GM23338 (cell line): ENCODE data around the gene RETSAT. TPM values are rescaled to one million over a fixed set of nuclear protein-coding genes. Genes with fewer than 3 reads are reported as not detected.

Experiments used
- ATAC-seq: fragments of 200-7000 bp; cut with Tn5 transposase; 3 replicates; pipeline ENCODE4 v1.9.1; 2020
- DNase-seq: peaks from one replicate; pipeline ENCODE4 v3.0.0-alpha.2; 2015; ENCODE audit warnings: low spot score
- H2AFZ ChIP-seq: fragments of 200-600 bp; sonication (generic); 2 replicates; pipeline ENCODE4 v1.8.0; 2016; ENCODE audit warnings: antibody characterized with exemption, mild to moderate bottlenecking, moderate library complexity
- H3F3A ChIP-seq: fragments of 200-600 bp; sonication (generic); replicated peaks from 2 replicates; pipeline ENCODE4 v1.8.0; 2017; ENCODE audit warnings: antibody characterized with exemption, mixed run types, low read depth
- H3K27ac ChIP-seq: fragments of 200-600 bp; sonication (generic); 2 replicates; pipeline ENCODE4 v1.6.1; 2016; ENCODE audit warnings: low read depth
- H3K27me3 ChIP-seq: fragments of 200-600 bp; sonication (generic); 2 replicates; pipeline ENCODE4 v1.8.0; 2016; ENCODE audit warnings: mild to moderate bottlenecking, mixed run types, moderate library complexity; ENCODE audit not compliant: insufficient read depth
- H3K36me3 ChIP-seq: fragments of 200-600 bp; sonication (generic); 2 replicates; pipeline ENCODE4 v1.8.0; 2016; ENCODE audit warnings: mild to moderate bottlenecking; ENCODE audit not compliant: insufficient read depth
- H3K4me1 ChIP-seq: fragments of 200-600 bp; sonication (generic); 2 replicates; pipeline ENCODE4 v1.8.0; 2016; ENCODE audit warnings: mild to moderate bottlenecking, moderate library complexity; ENCODE audit not compliant: insufficient read depth
- H3K4me2 ChIP-seq: fragments of 200-600 bp; sonication (generic); 2 replicates; pipeline ENCODE4 v1.7.1; 2017; ENCODE audit warnings: mixed run types
- H3K4me3 ChIP-seq: fragments of 200-600 bp; sonication (generic); 2 replicates; pipeline ENCODE4 v1.6.1; 2016; ENCODE audit warnings: mixed run types
- H3K79me2 ChIP-seq: fragments of 200-600 bp; sonication (generic); replicated peaks from 2 replicates; pipeline ENCODE4 v1.8.0; 2017; ENCODE audit warnings: mild to moderate bottlenecking; ENCODE audit not compliant: insufficient read depth
- H3K9me2 ChIP-seq: fragments of 200-600 bp; sonication (generic); 2 replicates; pipeline ENCODE4 v1.8.0; 2017; ENCODE audit not compliant: insufficient read depth
- H4K20me1 ChIP-seq: fragments of 200-600 bp; sonication (generic); replicated peaks from 2 replicates; pipeline ENCODE4 v1.8.0; 2017; ENCODE audit warnings: mild to moderate bottlenecking; ENCODE audit not compliant: insufficient read depth
- H3K27ac Mint-ChIP-seq: 2 replicates; pipeline ENCODE4 v1.8.0; 2020; ENCODE audit warnings: inconsistent platforms, mild to moderate bottlenecking, moderate library complexity, mixed read lengths
- H3K27me3 Mint-ChIP-seq: 3 replicates; pipeline ENCODE4 v1.8.0; 2022; ENCODE audit warnings: low read depth, mild to moderate bottlenecking, moderate library complexity, mixed read lengths, inconsistent platforms; ENCODE audit not compliant: insufficient read depth, poor library complexity
- H3K36me3 Mint-ChIP-seq: 3 replicates; pipeline ENCODE4 v1.8.0; 2021; ENCODE audit warnings: low read depth, mild to moderate bottlenecking, inconsistent platforms, moderate library complexity, mixed read lengths
- H3K4me1 Mint-ChIP-seq: 3 replicates; pipeline ENCODE4 v1.8.0; 2020; ENCODE audit warnings: mild to moderate bottlenecking, inconsistent platforms, mixed read lengths
- H3K4me3 Mint-ChIP-seq: 3 replicates; pipeline ENCODE4 v1.8.0; 2021; ENCODE audit warnings: moderate library complexity, mild to moderate bottlenecking, inconsistent platforms, mixed read lengths
- H3K9me3 Mint-ChIP-seq: 3 replicates; pipeline ENCODE4 v1.8.0; 2020; ENCODE audit warnings: moderate library complexity, mild to moderate bottlenecking, inconsistent platforms, mixed read lengths
- CREB1 ChIP-seq: fragments of 250-450 bp; sonication (Bioruptor Pico); IDR thresholded peaks from 2 replicates; pipeline ENCODE4 v1.5.0; 2020; ENCODE audit warnings: low read depth, mild to moderate bottlenecking, moderate library complexity
- EZH2 ChIP-seq: fragments of 200-600 bp; sonication (generic); IDR thresholded peaks from one replicate; pipeline ENCODE4 v1.8.0; 2017; ENCODE audit warnings: antibody characterized with exemption, mild to moderate bottlenecking, low read depth; ENCODE audit not compliant: unreplicated experiment
- EZH2phosphoT487 ChIP-seq: fragments of 200-600 bp; sonication (generic); IDR thresholded peaks from one replicate; pipeline ENCODE4 v1.8.1; 2018; ENCODE audit warnings: antibody characterized with exemption; ENCODE audit not compliant: unreplicated experiment
- NANOG ChIP-seq: IDR thresholded peaks from 2 replicates; pipeline ENCODE4 v1.6.1; 2016; ENCODE audit warnings: antibody characterized with exemption, borderline replicate concordance
- POLR2AphosphoS5 ChIP-seq: IDR thresholded peaks from 2 replicates; pipeline ENCODE4 v1.6.1; 2016; ENCODE audit warnings: antibody characterized with exemption, low read depth
- STAT1 ChIP-seq: IDR thresholded peaks from one replicate; pipeline ENCODE4 v1.6.1; 2016; ENCODE audit warnings: antibody characterized with exemption; ENCODE audit not compliant: unreplicated experiment
- ZNF114 ChIP-seq: fragments of 250-450 bp; sonication (Bioruptor Pico); IDR thresholded peaks from 2 replicates; pipeline ENCODE4 v1.5.0; 2020; ENCODE audit warnings: mild to moderate bottlenecking, moderate library complexity
- ZNF331 ChIP-seq: fragments of 250-450 bp; sonication (Bioruptor Pico); IDR thresholded peaks from 2 replicates; pipeline ENCODE4 v1.5.0; 2020; ENCODE audit warnings: low read depth, mild to moderate bottlenecking, moderate library complexity
- polyA plus RNA-seq: library from polyadenylated mRNA; unstranded; fragments of >200 nt; fragmentation: Nextera tagmentation; extraction: Ambion mirVana; gene quantifications from 2 replicates; pipeline ENCODE4 v1.2.1, GENCODE V29; 2016
- total RNA-seq: library from RNA; depleted of rRNA; stranded (reverse); fragments of >200 nt; shearing (Covaris generic); gene quantifications from 2 replicates; pipeline ENCODE4 v1.2.3, GENCODE V29; 2014
- TF ChIP-seq, protein P1 (sequence below): fragments of 250-450 bp; sonication (Bioruptor Pico); IDR thresholded peaks from 2 replicates; pipeline ENCODE4 v1.5.0; 2020; ENCODE audit warnings: mild to moderate bottlenecking, moderate library complexity
- TF ChIP-seq, protein P2 (sequence below): IDR thresholded peaks from 2 replicates; pipeline ENCODE4 v1.6.1; 2016; ENCODE audit warnings: antibody characterized with exemption
- TF ChIP-seq, protein P3 (sequence below): IDR thresholded peaks from one replicate; pipeline ENCODE4 v1.6.1; 2018; ENCODE audit warnings: antibody characterized with exemption; ENCODE audit not compliant: unreplicated experiment

The RETSAT gene
- total and polyA plus RNA-seq, 2 experiments from 2014 or later: 2.3 to 16.4 TPM

DNA sequence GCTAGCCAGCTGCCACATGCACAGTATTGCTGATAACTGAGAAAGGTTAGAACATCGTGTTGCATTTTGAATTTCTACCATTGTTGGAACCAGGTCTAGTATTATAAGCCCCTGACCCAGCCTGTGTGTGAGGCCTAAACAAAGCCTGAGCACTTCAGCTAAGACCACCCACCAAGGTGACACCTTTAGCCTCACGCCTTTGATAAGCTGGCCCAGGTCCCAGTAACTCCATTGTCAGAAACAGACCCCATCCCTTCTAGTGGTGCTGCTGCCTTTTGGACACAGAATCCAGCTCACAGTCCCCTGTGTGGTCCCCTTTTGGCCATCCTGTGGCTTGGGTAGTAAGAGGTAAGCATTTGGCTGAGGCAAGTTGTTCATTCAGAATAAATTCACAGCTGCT lies 1.9 kb upstream of the RETSAT start:
- H3K9me2 ChIP-seq: no peaks in the 10 kb centered on the region
- no peak for ATAC-seq
- H3K79me2 ChIP-seq: no peaks in the 10 kb centered on the region
- peaks cover 15% of the 10 kb centered on the region for H3K4me1 ChIP-seq
- no peak for TF ChIP-seq EZH2phosphoT487
- TF ChIP-seq ZNF331 (CRISPR knock-in tag): no peak
- Mint-ChIP-seq H3K9me3 (no peaks in the 10 kb centered on the region), H3K27ac (no peak overlapping the region), H3K27me3 (peaks cover 6% of the 10 kb centered on the region), H3K36me3 (no peaks in the 10 kb centered on the region), H3K4me3 (no peak overlapping the region), H3K4me1 (peaks cover 15% of the 10 kb centered on the region)
- H3K36me3 ChIP-seq: no peaks in the 10 kb centered on the region
- H3K4me3 ChIP-seq: no peak overlapping the region
- no peak for DNase-seq
- H4K20me1 ChIP-seq: no peaks in the 10 kb centered on the region; the same call in none of the 2 replicates
- H3F3A ChIP-seq: no peaks in the 10 kb centered on the region
- no peak overlapping the region for H3K4me2 ChIP-seq
- no peak overlapping the region for H2AFZ ChIP-seq
- no peaks in the 10 kb centered on the region for H3K27me3 ChIP-seq
- H3K27ac ChIP-seq: no peak overlapping the region

DNA sequence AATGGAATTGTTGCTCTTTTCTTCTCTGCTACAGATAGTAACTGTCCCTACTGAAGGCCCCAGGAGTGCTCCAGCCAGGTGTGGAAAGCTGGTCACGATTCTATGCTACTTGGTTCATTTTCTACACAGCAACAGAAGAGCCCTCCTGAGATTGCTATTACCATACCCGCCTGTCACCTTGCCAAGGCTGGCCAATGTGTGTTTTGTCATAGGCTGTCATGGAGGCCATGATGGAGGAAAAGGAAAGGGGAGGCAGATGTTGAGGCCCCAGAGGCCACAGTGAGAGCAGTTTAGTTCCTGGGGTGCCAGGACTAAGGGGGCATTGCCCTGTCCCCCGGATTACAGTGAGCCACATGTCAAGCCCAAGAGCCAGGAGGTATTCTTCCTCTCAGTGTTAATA lies 1.2 kb upstream of the RETSAT start:
- no peak overlapping the region for H3K27ac Mint-ChIP-seq
- H3K9me3 Mint-ChIP-seq: no peaks in the 10 kb centered on the region
- ATAC-seq: no peak
- no peak for DNase-seq
- no peaks in the 10 kb centered on the region; the same call in none of the 2 replicates for H4K20me1 ChIP-seq
- H3K9me2 ChIP-seq: no peaks in the 10 kb centered on the region
- peak overlapping the region; percentile 90 for H3K4me2 ChIP-seq
- H3K4me1 Mint-ChIP-seq: peaks cover 15% of the 10 kb centered on the region
- peak overlapping the region; percentile 78 for H3K4me3 ChIP-seq
- no peak overlapping the region for H2AFZ ChIP-seq
- H3K27me3 Mint-ChIP-seq: peaks cover 6% of the 10 kb centered on the region
- H3F3A ChIP-seq: no peaks in the 10 kb centered on the region
- H3K4me3 Mint-ChIP-seq: peak overlapping the region; percentile 97
- H3K27ac ChIP-seq: no peak overlapping the region
- H3K79me2 ChIP-seq: no peaks in the 10 kb centered on the region
- H3K36me3 ChIP-seq: no peaks in the 10 kb centered on the region
- H3K36me3 Mint-ChIP-seq: peaks cover 4% of the 10 kb centered on the region; the same call in 1 of the 3 replicates
- H3K27me3 ChIP-seq: no peaks in the 10 kb centered on the region
- peaks cover 15% of the 10 kb centered on the region for H3K4me1 ChIP-seq
- TF ChIP-seq, protein P1, sequence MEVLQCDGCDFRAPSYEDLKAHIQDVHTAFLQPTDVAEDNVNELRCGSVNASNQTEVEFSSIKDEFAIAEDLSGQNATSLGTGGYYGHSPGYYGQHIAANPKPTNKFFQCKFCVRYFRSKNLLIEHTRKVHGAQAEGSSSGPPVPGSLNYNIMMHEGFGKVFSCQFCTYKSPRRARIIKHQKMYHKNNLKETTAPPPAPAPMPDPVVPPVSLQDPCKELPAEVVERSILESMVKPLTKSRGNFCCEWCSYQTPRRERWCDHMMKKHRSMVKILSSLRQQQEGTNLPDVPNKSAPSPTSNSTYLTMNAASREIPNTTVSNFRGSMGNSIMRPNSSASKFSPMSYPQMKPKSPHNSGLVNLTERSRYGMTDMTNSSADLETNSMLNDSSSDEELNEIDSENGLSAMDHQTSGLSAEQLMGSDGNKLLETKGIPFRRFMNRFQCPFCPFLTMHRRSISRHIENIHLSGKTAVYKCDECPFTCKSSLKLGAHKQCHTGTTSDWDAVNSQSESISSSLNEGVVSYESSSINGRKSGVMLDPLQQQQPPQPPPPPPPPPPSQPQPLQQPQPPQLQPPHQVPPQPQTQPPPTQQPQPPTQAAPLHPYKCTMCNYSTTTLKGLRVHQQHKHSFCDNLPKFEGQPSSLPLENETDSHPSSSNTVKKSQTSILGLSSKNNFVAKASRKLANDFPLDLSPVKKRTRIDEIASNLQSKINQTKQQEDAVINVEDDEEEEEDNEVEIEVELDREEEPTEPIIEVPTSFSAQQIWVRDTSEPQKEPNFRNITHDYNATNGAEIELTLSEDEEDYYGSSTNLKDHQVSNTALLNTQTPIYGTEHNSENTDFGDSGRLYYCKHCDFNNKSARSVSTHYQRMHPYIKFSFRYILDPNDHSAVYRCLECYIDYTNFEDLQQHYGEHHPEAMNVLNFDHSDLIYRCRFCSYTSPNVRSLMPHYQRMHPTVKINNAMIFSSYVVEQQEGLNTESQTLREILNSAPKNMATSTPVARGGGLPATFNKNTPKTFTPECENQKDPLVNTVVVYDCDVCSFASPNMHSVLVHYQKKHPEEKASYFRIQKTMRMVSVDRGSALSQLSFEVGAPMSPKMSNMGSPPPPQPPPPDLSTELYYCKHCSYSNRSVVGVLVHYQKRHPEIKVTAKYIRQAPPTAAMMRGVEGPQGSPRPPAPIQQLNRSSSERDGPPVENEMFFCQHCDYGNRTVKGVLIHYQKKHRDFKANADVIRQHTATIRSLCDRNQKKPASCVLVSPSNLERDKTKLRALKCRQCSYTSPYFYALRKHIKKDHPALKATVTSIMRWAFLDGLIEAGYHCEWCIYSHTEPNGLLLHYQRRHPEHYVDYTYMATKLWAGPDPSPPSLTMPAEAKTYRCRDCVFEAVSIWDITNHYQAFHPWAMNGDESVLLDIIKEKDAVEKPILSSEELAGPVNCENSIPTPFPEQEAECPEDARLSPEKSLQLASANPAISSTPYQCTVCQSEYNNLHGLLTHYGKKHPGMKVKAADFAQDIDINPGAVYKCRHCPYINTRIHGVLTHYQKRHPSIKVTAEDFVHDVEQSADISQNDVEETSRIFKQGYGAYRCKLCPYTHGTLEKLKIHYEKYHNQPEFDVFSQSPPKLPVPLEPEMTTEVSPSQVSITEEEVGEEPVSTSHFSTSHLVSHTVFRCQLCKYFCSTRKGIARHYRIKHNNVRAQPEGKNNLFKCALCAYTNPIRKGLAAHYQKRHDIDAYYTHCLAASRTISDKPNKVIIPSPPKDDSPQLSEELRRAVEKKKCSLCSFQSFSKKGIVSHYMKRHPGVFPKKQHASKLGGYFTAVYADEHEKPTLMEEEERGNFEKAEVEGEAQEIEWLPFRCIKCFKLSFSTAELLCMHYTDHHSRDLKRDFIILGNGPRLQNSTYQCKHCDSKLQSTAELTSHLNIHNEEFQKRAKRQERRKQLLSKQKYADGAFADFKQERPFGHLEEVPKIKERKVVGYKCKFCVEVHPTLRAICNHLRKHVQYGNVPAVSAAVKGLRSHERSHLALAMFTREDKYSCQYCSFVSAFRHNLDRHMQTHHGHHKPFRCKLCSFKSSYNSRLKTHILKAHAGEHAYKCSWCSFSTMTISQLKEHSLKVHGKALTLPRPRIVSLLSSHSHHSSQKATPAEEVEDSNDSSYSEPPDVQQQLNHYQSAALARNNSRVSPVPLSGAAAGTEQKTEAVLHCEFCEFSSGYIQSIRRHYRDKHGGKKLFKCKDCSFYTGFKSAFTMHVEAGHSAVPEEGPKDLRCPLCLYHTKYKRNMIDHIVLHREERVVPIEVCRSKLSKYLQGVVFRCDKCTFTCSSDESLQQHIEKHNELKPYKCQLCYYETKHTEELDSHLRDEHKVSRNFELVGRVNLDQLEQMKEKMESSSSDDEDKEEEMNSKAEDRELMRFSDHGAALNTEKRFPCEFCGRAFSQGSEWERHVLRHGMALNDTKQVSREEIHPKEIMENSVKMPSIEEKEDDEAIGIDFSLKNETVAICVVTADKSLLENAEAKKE (CRISPR knock-in tag): no peak
- TF ChIP-seq CREB1 (CRISPR knock-in tag) (no peak), ZNF331 (CRISPR knock-in tag) (no peak), STAT1 (no peak), EZH2 (no peak), POLR2AphosphoS5 (no peak), NANOG (no peak), ZNF114 (CRISPR knock-in tag) (no peak), EZH2phosphoT487 (no peak)
- TF ChIP-seq, protein P2, sequence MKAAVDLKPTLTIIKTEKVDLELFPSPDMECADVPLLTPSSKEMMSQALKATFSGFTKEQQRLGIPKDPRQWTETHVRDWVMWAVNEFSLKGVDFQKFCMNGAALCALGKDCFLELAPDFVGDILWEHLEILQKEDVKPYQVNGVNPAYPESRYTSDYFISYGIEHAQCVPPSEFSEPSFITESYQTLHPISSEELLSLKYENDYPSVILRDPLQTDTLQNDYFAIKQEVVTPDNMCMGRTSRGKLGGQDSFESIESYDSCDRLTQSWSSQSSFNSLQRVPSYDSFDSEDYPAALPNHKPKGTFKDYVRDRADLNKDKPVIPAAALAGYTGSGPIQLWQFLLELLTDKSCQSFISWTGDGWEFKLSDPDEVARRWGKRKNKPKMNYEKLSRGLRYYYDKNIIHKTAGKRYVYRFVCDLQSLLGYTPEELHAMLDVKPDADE: no peak
- TF ChIP-seq, protein P3, sequence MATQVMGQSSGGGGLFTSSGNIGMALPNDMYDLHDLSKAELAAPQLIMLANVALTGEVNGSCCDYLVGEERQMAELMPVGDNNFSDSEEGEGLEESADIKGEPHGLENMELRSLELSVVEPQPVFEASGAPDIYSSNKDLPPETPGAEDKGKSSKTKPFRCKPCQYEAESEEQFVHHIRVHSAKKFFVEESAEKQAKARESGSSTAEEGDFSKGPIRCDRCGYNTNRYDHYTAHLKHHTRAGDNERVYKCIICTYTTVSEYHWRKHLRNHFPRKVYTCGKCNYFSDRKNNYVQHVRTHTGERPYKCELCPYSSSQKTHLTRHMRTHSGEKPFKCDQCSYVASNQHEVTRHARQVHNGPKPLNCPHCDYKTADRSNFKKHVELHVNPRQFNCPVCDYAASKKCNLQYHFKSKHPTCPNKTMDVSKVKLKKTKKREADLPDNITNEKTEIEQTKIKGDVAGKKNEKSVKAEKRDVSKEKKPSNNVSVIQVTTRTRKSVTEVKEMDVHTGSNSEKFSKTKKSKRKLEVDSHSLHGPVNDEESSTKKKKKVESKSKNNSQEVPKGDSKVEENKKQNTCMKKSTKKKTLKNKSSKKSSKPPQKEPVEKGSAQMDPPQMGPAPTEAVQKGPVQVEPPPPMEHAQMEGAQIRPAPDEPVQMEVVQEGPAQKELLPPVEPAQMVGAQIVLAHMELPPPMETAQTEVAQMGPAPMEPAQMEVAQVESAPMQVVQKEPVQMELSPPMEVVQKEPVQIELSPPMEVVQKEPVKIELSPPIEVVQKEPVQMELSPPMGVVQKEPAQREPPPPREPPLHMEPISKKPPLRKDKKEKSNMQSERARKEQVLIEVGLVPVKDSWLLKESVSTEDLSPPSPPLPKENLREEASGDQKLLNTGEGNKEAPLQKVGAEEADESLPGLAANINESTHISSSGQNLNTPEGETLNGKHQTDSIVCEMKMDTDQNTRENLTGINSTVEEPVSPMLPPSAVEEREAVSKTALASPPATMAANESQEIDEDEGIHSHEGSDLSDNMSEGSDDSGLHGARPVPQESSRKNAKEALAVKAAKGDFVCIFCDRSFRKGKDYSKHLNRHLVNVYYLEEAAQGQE: no peak
